Endothelial cell of umbilical vein (primary cell): Measurements from ENCODE around the gene N4BP2L1. TPM values are rescaled to one million over a fixed set of nuclear protein-coding genes. Genes with fewer than 3 reads are reported as not detected.

Experiments
- BruUV-seq: library from RNA; stranded (reverse); fragments of 400-500 nt; replicated peaks from 2 replicates; lab custom pipeline; 2021; lab: Mats Ljungman, UMichigan
- CTCF ChIA-PET: fragments of 300-600, 350-600 bp; sonication (Branson Sonifier 250); formaldehyde crosslinking; loops from one replicate; lab custom pipeline; 2021; ENCODE audit warnings: antibody characterized with exemption, inconsistent platforms; lab: Charles Lee
- POLR2A ChIA-PET: fragments of 300-600, 350-600 bp; sonication (Branson Sonifier 250); formaldehyde crosslinking; loops from one replicate; lab custom pipeline; 2021; ENCODE audit warnings: antibody characterized with exemption, inconsistent platforms; lab: Charles Lee
- DNase-seq: peaks from one replicate; pipeline ENCODE4 v3.0.0-alpha.2; 2011; ENCODE audit warnings: low read depth, low spot score
- FAIRE-seq: peaks from 2 replicates; lab custom pipeline; 2011; peaks lifted over from hg19 to GRCh38; lab: Jason Lieb, UNC
- H2AFZ ChIP-seq: 2 replicates; pipeline ENCODE4 v1.6.0; 2012; ENCODE audit warnings: low read depth, low read length, control low read depth, inconsistent platforms
- H3K27ac ChIP-seq: 2 replicates; pipeline ENCODE4 v1.5.1; 2011; ENCODE audit warnings: low read depth, mild to moderate bottlenecking, control low read depth, low read length, moderate library complexity; ENCODE audit not compliant: insufficient read depth
- H3K27me3 ChIP-seq, 2 experiments: 2 replicates each; pipeline versions ENCODE4 v1.6.0 to v1.6.1; 2011; ENCODE audit warnings: low read length in 2 of 2, mixed read lengths in 1 of 2; ENCODE audit not compliant: control insufficient read depth in 2 of 2, insufficient read depth in 2 of 2
- H3K36me3 ChIP-seq, 2 experiments: 2 replicates in 1 of 2; 3 replicates in 1 of 2; pipeline ENCODE4 v1.5.1; 2011; ENCODE audit warnings: low read length in 2 of 2, mild to moderate bottlenecking in 1 of 2, moderate library complexity in 1 of 2; ENCODE audit not compliant: control insufficient read depth in 2 of 2, insufficient read depth in 2 of 2; ENCODE audit errors: extremely low read depth in 1 of 2
- H3K4me1 ChIP-seq: 3 replicates; pipeline ENCODE4 v1.5.1; 2011; ENCODE audit warnings: mild to moderate bottlenecking, low read length; ENCODE audit not compliant: control insufficient read depth, insufficient read depth; ENCODE audit errors: extremely low read depth
- H3K4me2 ChIP-seq: 2 replicates; pipeline ENCODE4 v1.6.1; 2011; ENCODE audit warnings: low read length, control low read depth, mixed read lengths; ENCODE audit not compliant: insufficient read depth
- H3K4me3 ChIP-seq, 3 experiments: fragments of 200-600 bp in 1 of 3; sonication (generic), shearing (Covaris generic) in 1 of 3; replicated peaks in 1 of 3; 2 replicates each; pipeline ENCODE4 v1.5.1; 2011 to 2016; ENCODE audit warnings: control low read depth in 3 of 3, low read length in 3 of 3, mild to moderate bottlenecking in 2 of 3, inconsistent platforms in 1 of 3, low read depth in 1 of 3, moderate library complexity in 1 of 3; ENCODE audit not compliant: insufficient read depth in 1 of 3
- H3K79me2 ChIP-seq: 2 replicates; pipeline ENCODE4 v1.6.0; 2012; ENCODE audit warnings: low read length, inconsistent platforms; ENCODE audit not compliant: control insufficient read depth, insufficient read depth
- H3K9ac ChIP-seq: replicated peaks from 2 replicates; pipeline ENCODE3; 2011; ENCODE audit warnings: low read length, control low read depth; ENCODE audit not compliant: insufficient read depth; ENCODE audit errors: extremely low read depth
- H3K9me1 ChIP-seq: replicated peaks from 3 replicates; pipeline ENCODE4 v1.6.0; 2011; ENCODE audit warnings: mild to moderate bottlenecking, low read length; ENCODE audit not compliant: control insufficient read depth, insufficient read depth; ENCODE audit errors: extremely low read depth
- H3K9me3 ChIP-seq: replicated peaks from 2 replicates; pipeline ENCODE4 v1.5.1; 2012; ENCODE audit warnings: low read length, inconsistent platforms; ENCODE audit not compliant: control insufficient read depth, insufficient read depth
- H4K20me1 ChIP-seq: replicated peaks from 2 replicates; pipeline ENCODE3; 2011; ENCODE audit warnings: mild to moderate bottlenecking, low read length; ENCODE audit not compliant: control insufficient read depth, insufficient read depth; ENCODE audit errors: extremely low read depth
- EZH2 ChIP-seq: IDR thresholded peaks from 2 replicates; pipeline ENCODE4 v1.6.1; 2012; ENCODE audit warnings: borderline replicate concordance, low read depth, mild to moderate bottlenecking, moderate library complexity, low read length, inconsistent platforms; ENCODE audit not compliant: severe bottlenecking
- FOS ChIP-seq: IDR thresholded peaks from 2 replicates; pipeline ENCODE4 v1.6.1; 2011; ENCODE audit warnings: mild to moderate bottlenecking, low read length, moderate library complexity, borderline replicate concordance; ENCODE audit not compliant: insufficient read depth
- GATA2 ChIP-seq: IDR thresholded peaks from 2 replicates; pipeline ENCODE4 v1.7.0; 2011; ENCODE audit warnings: low read depth, mild to moderate bottlenecking, moderate library complexity, mixed read lengths, low read length; ENCODE audit not compliant: insufficient read length, insufficient read depth
- JUN ChIP-seq: IDR thresholded peaks from 2 replicates; pipeline ENCODE4 v1.6.1; 2011; ENCODE audit warnings: borderline replicate concordance, low read depth; ENCODE audit not compliant: insufficient read length, insufficient read depth
- MYC ChIP-seq: IDR thresholded peaks from one replicate; pipeline ENCODE4 v1.6.1; 2011; ENCODE audit warnings: mild to moderate bottlenecking, low read depth, low read length
- POLR2A ChIP-seq: IDR thresholded peaks from 2 replicates; pipeline ENCODE4 v1.6.1; 2012; ENCODE audit warnings: low read depth, mild to moderate bottlenecking, control low read depth, low read length
- POLR2AphosphoS5 ChIP-seq: IDR thresholded peaks from 2 replicates; pipeline ENCODE4 v1.6.1; 2012; ENCODE audit warnings: low read depth, mild to moderate bottlenecking, control low read depth, low read length, moderate library complexity; ENCODE audit not compliant: insufficient read depth
- dilution Hi-C: fragments of 300-500 bp; cut with MboI; formaldehyde crosslinking; loops from one replicate; pipeline ENCODE4 v1.15.0; 2019; ENCODE audit warnings: low sequenced_read_pairs; ENCODE audit not compliant: extremely low pct_ligation_motif_present
- intact Hi-C: fragments of 100-400 bp; cut with micrococcal nuclease; formaldehyde crosslinking; loops from one replicate; pipeline ENCODE4 v1.10.0; 2022
- polyA plus RNA-seq, 4 experiments: library from polyadenylated mRNA; depleted of rRNA in 3 of 4; stranded (reverse) in 3 of 4; unstranded in 1 of 4; fragments of >200 nt; gene quantifications; 2 replicates each; pipeline versions ENCODE4 v1.2.1 to v1.2.3, GENCODE V29; 2011 to 2012; ENCODE audit warnings: missing spikeins in 1 of 4
- total RNA-seq: library from RNA; stranded (reverse); gene quantifications from 2 replicates; pipeline ENCODE4 v1.2.3, GENCODE V29; 2021
- TF ChIP-seq, protein P1 (sequence below): IDR thresholded peaks from 2 replicates; pipeline ENCODE4 v1.6.1; 2011; ENCODE audit not compliant: insufficient read depth, insufficient read length
- TF ChIP-seq, protein P2 (sequence below), 2 donors: IDR thresholded peaks; 1 replicate in 1 of 2; 2 replicates in 1 of 2; pipeline ENCODE4 v1.5.1; 2011; ENCODE audit warnings: low read length in 2 of 2, mild to moderate bottlenecking in 2 of 2, moderate library complexity in 2 of 2, control low read depth in 1 of 2, inconsistent platforms in 1 of 2, low read depth in 1 of 2; ENCODE audit not compliant: insufficient read depth in 1 of 2; ENCODE audit errors: extremely low read depth in 1 of 2

The N4BP2L1 gene
- total and polyA plus RNA-seq, 2 donors (not counting 3 experiments of a cell fraction or from before 2014, with no cell fraction given) = 1.1 to 2.1 TPM

GRCh38 chr13:32403108-32403507 lies 24.8 kb downstream of the N4BP2L1 start:
- H4K20me1 ChIP-seq = no peaks in the 10 kb centered on the region
- H3K36me3 ChIP-seq = no peaks in the 10 kb centered on the region
- no peaks in the 10 kb centered on the region for H3K4me1 ChIP-seq
- H3K27me3 ChIP-seq = no peaks in the 10 kb centered on the region
- no peak overlapping the region for H3K27ac ChIP-seq
- FAIRE-seq (no peak), DNase-seq (no peak)
- no peaks in the 10 kb centered on the region for H3K9me3 ChIP-seq
- ChIA-PET POLR2A (no interaction called here), CTCF (interaction anchor here (0.8 kb wide), 1 partner anchor 379 kb away, joined by 3 read pairs; no protein-coding TSS in a partner anchor)
- no TSS peak for BruUV-seq
- dilution Hi-C loops (no loop called here), intact Hi-C loops (no loop called here)
- H2AFZ ChIP-seq = no peak overlapping the region
- H3K4me3 ChIP-seq = no peak overlapping the region
- no peak overlapping the region for H3K9ac ChIP-seq
- TF ChIP-seq, protein P1, sequence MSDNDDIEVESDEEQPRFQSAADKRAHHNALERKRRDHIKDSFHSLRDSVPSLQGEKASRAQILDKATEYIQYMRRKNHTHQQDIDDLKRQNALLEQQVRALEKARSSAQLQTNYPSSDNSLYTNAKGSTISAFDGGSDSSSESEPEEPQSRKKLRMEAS = no peak
- no peak overlapping the region for H3K4me2 ChIP-seq
- no peaks in the 10 kb centered on the region for H3K9me1 ChIP-seq
- H3K79me2 ChIP-seq = no peaks in the 10 kb centered on the region

- dilution Hi-C loops (no loop called here), intact Hi-C loops (no loop called here)
- H4K20me1 ChIP-seq = no peaks in the 10 kb centered on the region
- CTCF ChIA-PET = no interaction called here
- FAIRE-seq (no peak), DNase-seq (no peak)
- no peak overlapping the region for H3K9ac ChIP-seq
- POLR2A ChIA-PET = no interaction called here
- no peaks in the 10 kb centered on the region for H3K4me1 ChIP-seq
- no peaks in the 10 kb centered on the region for H3K36me3 ChIP-seq
- no peak overlapping the region for H3K4me2 ChIP-seq
- no peaks in the 10 kb centered on the region for H3K79me2 ChIP-seq
- TF ChIP-seq MYC (no peak), POLR2AphosphoS5 (no peak), JUN (no peak), EZH2 (no peak), FOS (no peak), GATA2 (no peak), POLR2A (no peak)
- TF ChIP-seq, protein P1 = no peak
- TF ChIP-seq, protein P2, sequence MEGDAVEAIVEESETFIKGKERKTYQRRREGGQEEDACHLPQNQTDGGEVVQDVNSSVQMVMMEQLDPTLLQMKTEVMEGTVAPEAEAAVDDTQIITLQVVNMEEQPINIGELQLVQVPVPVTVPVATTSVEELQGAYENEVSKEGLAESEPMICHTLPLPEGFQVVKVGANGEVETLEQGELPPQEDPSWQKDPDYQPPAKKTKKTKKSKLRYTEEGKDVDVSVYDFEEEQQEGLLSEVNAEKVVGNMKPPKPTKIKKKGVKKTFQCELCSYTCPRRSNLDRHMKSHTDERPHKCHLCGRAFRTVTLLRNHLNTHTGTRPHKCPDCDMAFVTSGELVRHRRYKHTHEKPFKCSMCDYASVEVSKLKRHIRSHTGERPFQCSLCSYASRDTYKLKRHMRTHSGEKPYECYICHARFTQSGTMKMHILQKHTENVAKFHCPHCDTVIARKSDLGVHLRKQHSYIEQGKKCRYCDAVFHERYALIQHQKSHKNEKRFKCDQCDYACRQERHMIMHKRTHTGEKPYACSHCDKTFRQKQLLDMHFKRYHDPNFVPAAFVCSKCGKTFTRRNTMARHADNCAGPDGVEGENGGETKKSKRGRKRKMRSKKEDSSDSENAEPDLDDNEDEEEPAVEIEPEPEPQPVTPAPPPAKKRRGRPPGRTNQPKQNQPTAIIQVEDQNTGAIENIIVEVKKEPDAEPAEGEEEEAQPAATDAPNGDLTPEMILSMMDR (IDR thresholded peaks at IDR 0.05; ENCODE audit: extremely low read depth in 1 of 2, insufficient read depth in 1 of 2, low read depth in 1 of 2, low read length in 2 of 2) = no peak
- H3K4me3 ChIP-seq = no peak overlapping the region
- no peak overlapping the region for H2AFZ ChIP-seq
- no peak overlapping the region for H3K27ac ChIP-seq
- no peaks in the 10 kb centered on the region for H3K9me3 ChIP-seq
- BruUV-seq = no TSS peak
- no peaks in the 10 kb centered on the region for H3K27me3 ChIP-seq
- H3K9me1 ChIP-seq = no peaks in the 10 kb centered on the region
Observed at GRCh38 chr13:32391101-32391619, 36.8 kb downstream of the N4BP2L1 start.
